Activated CD8-positive, alpha-beta memory T cell treated with anti-CD3 and anti-CD28 coated beads, Interleukin-2, amount 10 ng/mL, durations not matched to agents 7 days and 5 days (primary cell): Measurements from ENCODE around the gene ADAMTS17. TPM values are rescaled to one million over a fixed set of nuclear protein-coding genes. Genes with fewer than 3 reads are reported as not detected.

Source experiments
- ATAC-seq: fragments of 150-1000 bp; cut with Tn5 transposase; one replicate; pipeline ENCODE4 v1.10.0; 2021; ENCODE audit warnings: moderate library complexity
- CTCF ChIA-PET: fragments of 350-600 bp; sonication (Branson Sonifier 250); formaldehyde crosslinking; loops from one replicate; lab custom pipeline; 2021; ENCODE audit warnings: antibody characterized with exemption; lab: Charles Lee
- DNase-seq: peaks from one replicate; pipeline ENCODE4 v3.0.0-alpha.2; 2020
- H3K27ac Mint-ChIP-seq: one replicate; pipeline ENCODE4 v1.8.0; 2021; ENCODE audit warnings: mild to moderate bottlenecking, mixed read lengths
- H3K27me3 Mint-ChIP-seq: one replicate; pipeline ENCODE4 v1.8.0; 2021; ENCODE audit warnings: mixed read lengths
- H3K36me3 Mint-ChIP-seq: one replicate; pipeline ENCODE4 v1.8.0; 2021; ENCODE audit warnings: mild to moderate bottlenecking, mixed read lengths
- H3K4me1 Mint-ChIP-seq: one replicate; pipeline ENCODE4 v1.8.0; 2021; ENCODE audit warnings: mixed read lengths
- H3K4me3 Mint-ChIP-seq: one replicate; pipeline ENCODE4 v1.8.0; 2021; ENCODE audit warnings: mild to moderate bottlenecking, moderate library complexity, mixed read lengths
- H3K9me3 Mint-ChIP-seq: one replicate; pipeline ENCODE4 v1.8.0; 2022; ENCODE audit warnings: low read depth, mixed read lengths
- total RNA-seq, 2 experiments: library from RNA; stranded (reverse); gene quantifications; one replicate each; pipeline ENCODE4 v1.2.3, GENCODE V29; 2021

Gene ADAMTS17
- total RNA-seq, 2 experiments from 2014 or later = 1.6 to 1.9 TPM

GRCh38 chr15:100020614-100021013, 321.2 kb downstream of the ADAMTS17 start:
- CTCF ChIA-PET = no interaction called here
- no peak for ATAC-seq
- Mint-ChIP-seq H3K4me3 (no peak overlapping the region), H3K27me3 (no peaks in the 10 kb centered on the region), H3K9me3 (no peaks in the 10 kb centered on the region), H3K4me1 (no peaks in the 10 kb centered on the region), H3K36me3 (no peaks in the 10 kb centered on the region), H3K27ac (no peak overlapping the region)
- DNase-seq = no peak

- no peaks in the 10 kb centered on the region for H3K4me1 Mint-ChIP-seq
- no peak overlapping the region for H3K27ac Mint-ChIP-seq
These were observed 321.6 kb downstream of the ADAMTS17 start for GRCh38 chr15:100020189-100020588.

GRCh38 chr15:100019601-100020000, 322.2 kb downstream of the ADAMTS17 start:
- Mint-ChIP-seq H3K9me3 (no peaks in the 10 kb centered on the region), H3K36me3 (no peaks in the 10 kb centered on the region), H3K4me3 (no peak overlapping the region), H3K27me3 (no peaks in the 10 kb centered on the region), H3K4me1 (no peaks in the 10 kb centered on the region), H3K27ac (no peak overlapping the region)
- DNase-seq (no peak), ATAC-seq (no peak)
- CTCF ChIA-PET = no interaction called here

More at GRCh38 chr15:100020189-100020588, 321.6 kb downstream of the ADAMTS17 start:
- Mint-ChIP-seq H3K36me3 (no peaks in the 10 kb centered on the region), H3K27me3 (no peaks in the 10 kb centered on the region), H3K9me3 (no peaks in the 10 kb centered on the region), H3K4me3 (no peak overlapping the region)
- CTCF ChIA-PET = no interaction called here
- ATAC-seq = no peak
- no peak for DNase-seq

GRCh38 chr15:100018191-100018590, 323.6 kb downstream of the ADAMTS17 start:
- H3K36me3 Mint-ChIP-seq = no peaks in the 10 kb centered on the region
- ATAC-seq (no peak), DNase-seq (no peak)
- CTCF ChIA-PET = no interaction called here
- H3K27me3 Mint-ChIP-seq = peaks cover 3% of the 10 kb centered on the region
- H3K9me3 Mint-ChIP-seq = no peaks in the 10 kb centered on the region
- no peaks in the 10 kb centered on the region for H3K4me1 Mint-ChIP-seq
- no peak overlapping the region for H3K27ac Mint-ChIP-seq
- no peak overlapping the region for H3K4me3 Mint-ChIP-seq

- Mint-ChIP-seq H3K4me3 (no peak overlapping the region), H3K9me3 (no peaks in the 10 kb centered on the region), H3K27ac (no peak overlapping the region), H3K4me1 (no peaks in the 10 kb centered on the region), H3K27me3 (peaks cover 3% of the 10 kb centered on the region), H3K36me3 (no peaks in the 10 kb centered on the region)
- CTCF ChIA-PET = no interaction called here
- DNase-seq (no peak), ATAC-seq (no peak)
These were observed 324.6 kb downstream of the ADAMTS17 start for GRCh38 chr15:100017140-100017539.

- H3K27ac Mint-ChIP-seq = no peak overlapping the region
- peak; percentile 28 for DNase-seq
These were observed 325.1 kb downstream of the ADAMTS17 start for GRCh38 chr15:100016632-100017031.

GRCh38 chr15:100011235-100011634, 330.5 kb downstream of the ADAMTS17 start:
- H3K4me1 Mint-ChIP-seq = no peaks in the 10 kb centered on the region
- no peak for ATAC-seq
- no peak overlapping the region for H3K27ac Mint-ChIP-seq
- no peaks in the 10 kb centered on the region for H3K9me3 Mint-ChIP-seq
- no peaks in the 10 kb centered on the region for H3K36me3 Mint-ChIP-seq
- peaks cover 3% of the 10 kb centered on the region for H3K27me3 Mint-ChIP-seq
- CTCF ChIA-PET = no interaction called here
- no peak overlapping the region for H3K4me3 Mint-ChIP-seq
- DNase-seq = no peak

More at GRCh38 chr15:100016632-100017031, 325.1 kb downstream of the ADAMTS17 start:
- H3K27me3 Mint-ChIP-seq = peaks cover 3% of the 10 kb centered on the region
- H3K9me3 Mint-ChIP-seq = no peaks in the 10 kb centered on the region
- no peak for ATAC-seq
- CTCF ChIA-PET = no interaction called here
- H3K4me1 Mint-ChIP-seq = no peaks in the 10 kb centered on the region
- H3K36me3 Mint-ChIP-seq = no peaks in the 10 kb centered on the region
- no peak overlapping the region for H3K4me3 Mint-ChIP-seq

- Mint-ChIP-seq H3K9me3 (no peaks in the 10 kb centered on the region), H3K27me3 (peaks cover 3% of the 10 kb centered on the region), H3K36me3 (no peaks in the 10 kb centered on the region), H3K4me1 (no peaks in the 10 kb centered on the region), H3K4me3 (no peak overlapping the region), H3K27ac (no peak overlapping the region)
- no peak for DNase-seq
- CTCF ChIA-PET = no interaction called here
- no peak for ATAC-seq
These were observed 332.4 kb downstream of the ADAMTS17 start for GRCh38 chr15:100009372-100009771.

GRCh38 chr15:100008258-100008657, 333.5 kb downstream of the ADAMTS17 start:
- no peak for DNase-seq
- H3K27me3 Mint-ChIP-seq = no peaks in the 10 kb centered on the region
- no peaks in the 10 kb centered on the region for H3K9me3 Mint-ChIP-seq
- no peak for ATAC-seq
- no peak overlapping the region for H3K4me3 Mint-ChIP-seq
- CTCF ChIA-PET = no interaction called here
- H3K4me1 Mint-ChIP-seq = no peaks in the 10 kb centered on the region
- no peaks in the 10 kb centered on the region for H3K36me3 Mint-ChIP-seq
- no peak overlapping the region for H3K27ac Mint-ChIP-seq

GRCh38 chr15:100007609-100008008, 334.2 kb downstream of the ADAMTS17 start:
- ATAC-seq = no peak
- Mint-ChIP-seq H3K9me3 (no peaks in the 10 kb centered on the region), H3K36me3 (no peaks in the 10 kb centered on the region), H3K27me3 (no peaks in the 10 kb centered on the region), H3K4me3 (no peak overlapping the region), H3K4me1 (no peaks in the 10 kb centered on the region), H3K27ac (no peak overlapping the region)
- CTCF ChIA-PET = no interaction called here
- DNase-seq = no peak

GRCh38 chr15:100005715-100006114, 336.1 kb downstream of the ADAMTS17 start:
- Mint-ChIP-seq H3K27ac (no peak overlapping the region), H3K4me1 (no peaks in the 10 kb centered on the region), H3K4me3 (no peak overlapping the region), H3K9me3 (no peaks in the 10 kb centered on the region), H3K27me3 (no peaks in the 10 kb centered on the region), H3K36me3 (no peaks in the 10 kb centered on the region)
- ATAC-seq = no peak
- CTCF ChIA-PET = no interaction called here
- no peak for DNase-seq

GRCh38 chr15:100005013-100005412, 336.8 kb downstream of the ADAMTS17 start:
- Mint-ChIP-seq H3K4me3 (no peak overlapping the region), H3K4me1 (no peaks in the 10 kb centered on the region), H3K36me3 (no peaks in the 10 kb centered on the region), H3K27me3 (no peaks in the 10 kb centered on the region), H3K9me3 (no peaks in the 10 kb centered on the region), H3K27ac (no peak overlapping the region)
- CTCF ChIA-PET = no interaction called here
- DNase-seq (no peak), ATAC-seq (no peak)

- CTCF ChIA-PET = no interaction called here
- DNase-seq = no peak
- no peaks in the 10 kb centered on the region for H3K9me3 Mint-ChIP-seq
- H3K4me1 Mint-ChIP-seq = no peaks in the 10 kb centered on the region
- H3K27me3 Mint-ChIP-seq = no peaks in the 10 kb centered on the region
- no peaks in the 10 kb centered on the region for H3K36me3 Mint-ChIP-seq
- no peak overlapping the region for H3K4me3 Mint-ChIP-seq
- H3K27ac Mint-ChIP-seq = no peak overlapping the region
- no peak for ATAC-seq
These were observed 338.8 kb downstream of the ADAMTS17 start for GRCh38 chr15:100002787-100003536.

GRCh38 chr15:100002086-100002620, 339.6 kb downstream of the ADAMTS17 start:
- Mint-ChIP-seq H3K4me1 (no peaks in the 10 kb centered on the region), H3K27ac (no peak overlapping the region), H3K36me3 (no peaks in the 10 kb centered on the region), H3K27me3 (no peaks in the 10 kb centered on the region), H3K4me3 (no peak overlapping the region), H3K9me3 (no peaks in the 10 kb centered on the region)
- CTCF ChIA-PET = no interaction called here
- ATAC-seq (no peak), DNase-seq (no peak)
